Hippocampal formation (tissue), 2 donors: ENCODE results near the gene CRYGS.

ENCODE experiments used
- DNase-seq, 2 donors: peaks; one replicate each; lab custom pipeline; 2025; lab: John Stamatoyannopoulos, UW

CRYGS gene

GRCh38 chr3:186493525-186494255, 50.5 kb downstream of the CRYGS start:
- DNase-seq, result no peak

DNA sequence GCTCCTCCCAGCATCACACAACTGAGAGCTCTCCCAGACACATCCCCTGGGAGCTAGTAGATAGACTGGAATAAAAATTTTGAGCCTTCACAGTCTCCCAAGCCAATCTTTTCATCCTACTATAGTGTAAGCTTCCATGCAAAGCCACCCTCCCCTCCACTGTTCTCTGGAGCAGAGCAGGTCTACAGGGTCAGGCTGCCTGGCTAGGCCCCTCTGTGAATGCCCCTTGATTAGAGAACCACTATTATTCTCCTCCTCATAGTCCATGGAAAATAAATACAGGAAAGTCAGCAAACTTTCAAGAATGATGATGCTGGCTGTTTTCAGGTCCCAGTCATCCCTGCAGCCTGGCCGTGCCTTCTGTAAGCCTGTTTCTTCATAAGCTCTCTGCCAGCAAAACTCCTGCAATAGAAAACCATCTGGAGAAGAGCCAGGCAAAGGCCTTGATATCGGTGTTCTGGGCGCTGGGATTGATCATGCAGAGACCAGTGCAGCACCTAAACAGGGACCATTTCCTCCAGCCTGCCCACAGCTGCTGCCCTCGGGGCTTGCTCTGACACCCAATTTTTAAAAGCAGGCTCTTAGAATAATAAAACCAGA, 51.7 kb downstream of the CRYGS start:
- no peak for DNase-seq

- DNase-seq, result no peak
Measured at GRCh38 chr3:186489507-186489906, 54.7 kb downstream of the CRYGS start.
